ENCODE measurements around the gene ATXN7L2.

Gene ATXN7L2

GRCh38 chr1:109474697-109475096 is 9.0 kb upstream of the ATXN7L2 start:
- in situ Hi-C loops (cut with MboI; ENCODE audit: low sequenced_read_pairs), result no loop called here

GRCh38 chr1:109475261-109475660 is 8.4 kb upstream of the ATXN7L2 start:
- in situ Hi-C loops (cut with MboI; ENCODE audit: low sequenced_read_pairs), result no loop called here

GRCh38 chr1:109476825-109477224 is 6.9 kb upstream of the ATXN7L2 start:
- in situ Hi-C loops (cut with MboI; ENCODE audit: low sequenced_read_pairs), result no loop called here

GRCh38 chr1:109477821-109478220 is 5.9 kb upstream of the ATXN7L2 start:
- in situ Hi-C loops (cut with MboI; ENCODE audit: low sequenced_read_pairs), result no loop called here

- in situ Hi-C loops (cut with MboI; ENCODE audit: low sequenced_read_pairs), result no loop called here
Measured at GRCh38 chr1:109478806-109479205, 4.9 kb upstream of the ATXN7L2 start.

GRCh38 chr1:109479311-109479710 is 4.4 kb upstream of the ATXN7L2 start:
- in situ Hi-C loops (cut with MboI; ENCODE audit: low sequenced_read_pairs), result no loop called here

- in situ Hi-C loops (cut with MboI; ENCODE audit: low sequenced_read_pairs), result no loop called here
Measured at GRCh38 chr1:109479901-109480300, 3.8 kb upstream of the ATXN7L2 start.

- in situ Hi-C loops (cut with MboI; ENCODE audit: low sequenced_read_pairs), result no loop called here
Measured at GRCh38 chr1:109481646-109482045, 2.1 kb upstream of the ATXN7L2 start.

GRCh38 chr1:109482242-109482641 is 1.5 kb upstream of the ATXN7L2 start:
- in situ Hi-C loops (cut with MboI; ENCODE audit: low sequenced_read_pairs), result no loop called here

- in situ Hi-C loops (cut with MboI; ENCODE audit: low sequenced_read_pairs), result no loop called here
Measured at GRCh38 chr1:109482791-109483671, 674 bp upstream of the ATXN7L2 start.

- in situ Hi-C loops (cut with MboI; ENCODE audit: low sequenced_read_pairs), result no loop called here
Measured at GRCh38 chr1:109484519-109484975, 842 bp downstream of the ATXN7L2 start.

GRCh38 chr1:109485001-109485400 is 1.3 kb downstream of the ATXN7L2 start:
- in situ Hi-C loops (cut with MboI; ENCODE audit: low sequenced_read_pairs), result no loop called here

- in situ Hi-C loops (cut with MboI; ENCODE audit: low sequenced_read_pairs), result no loop called here
Measured at GRCh38 chr1:109487261-109487660, 3.6 kb downstream of the ATXN7L2 start.

GRCh38 chr1:109488201-109488600 is 4.5 kb downstream of the ATXN7L2 start:
- in situ Hi-C loops (cut with MboI; ENCODE audit: low sequenced_read_pairs), result no loop called here

GRCh38 chr1:109488696-109489095 is 5.0 kb downstream of the ATXN7L2 start:
- in situ Hi-C loops (cut with MboI; ENCODE audit: low sequenced_read_pairs), result no loop called here

GRCh38 chr1:109490029-109490933 is 6.6 kb downstream of the ATXN7L2 start:
- in situ Hi-C loops (cut with MboI; ENCODE audit: low sequenced_read_pairs), result no loop called here

GRCh38 chr1:109490934-109491302 is 7.2 kb downstream of the ATXN7L2 start:
- in situ Hi-C loops (cut with MboI; ENCODE audit: low sequenced_read_pairs), result no loop called here

GRCh38 chr1:109491372-109491771 is 7.7 kb downstream of the ATXN7L2 start:
- in situ Hi-C loops (cut with MboI; ENCODE audit: low sequenced_read_pairs), result no loop called here

- in situ Hi-C loops (cut with MboI; ENCODE audit: low sequenced_read_pairs), result no loop called here
Measured at GRCh38 chr1:109492779-109493178, 9.1 kb downstream of the ATXN7L2 start.

- in situ Hi-C loops (cut with MboI; ENCODE audit: low sequenced_read_pairs), result no loop called here
Measured at GRCh38 chr1:109493227-109493626, 9.5 kb downstream of the ATXN7L2 start.

GRCh38 chr1:109493805-109494539 is 10.3 kb downstream of the ATXN7L2 start, which contains the start of gene CYB561D1:
TSS of gene CYB561D1 (plus strand) at chr1:109494094. CDS start at chr1:109494140, 46 bp downstream.
- in situ Hi-C loops (cut with MboI; ENCODE audit: low sequenced_read_pairs), result no loop called here

All from hTERT RPE-1 (cell line).